Fibroblast of villous mesenchyme (primary cell): Measurements from ENCODE around the gene PRKG1. TPM values are rescaled to one million over a fixed set of nuclear protein-coding genes. Genes with fewer than 3 reads are reported as not detected.

Source experiments
- DNase-seq: peaks from one replicate; pipeline ENCODE4 v3.0.0-alpha.2; 2010; ENCODE audit warnings: low read depth
- H3K4me3 ChIP-seq: 2 replicates; pipeline ENCODE4 v1.5.1; 2011; ENCODE audit warnings: low read depth, mild to moderate bottlenecking, low read length
- total RNA-seq: library from RNA; depleted of rRNA; stranded (reverse); fragments of >200 nt; gene quantifications from 2 replicates; pipeline ENCODE4 v1.2.3, GENCODE V29; 2012
- TF ChIP-seq, protein P1 (sequence below): IDR thresholded peaks from 2 replicates; pipeline ENCODE4 v1.5.1; 2012; ENCODE audit warnings: low read depth, mild to moderate bottlenecking, low read length; ENCODE audit not compliant: insufficient read depth

Gene PRKG1
- total RNA-seq, 1 donor, result 19.0 TPM

DNA sequence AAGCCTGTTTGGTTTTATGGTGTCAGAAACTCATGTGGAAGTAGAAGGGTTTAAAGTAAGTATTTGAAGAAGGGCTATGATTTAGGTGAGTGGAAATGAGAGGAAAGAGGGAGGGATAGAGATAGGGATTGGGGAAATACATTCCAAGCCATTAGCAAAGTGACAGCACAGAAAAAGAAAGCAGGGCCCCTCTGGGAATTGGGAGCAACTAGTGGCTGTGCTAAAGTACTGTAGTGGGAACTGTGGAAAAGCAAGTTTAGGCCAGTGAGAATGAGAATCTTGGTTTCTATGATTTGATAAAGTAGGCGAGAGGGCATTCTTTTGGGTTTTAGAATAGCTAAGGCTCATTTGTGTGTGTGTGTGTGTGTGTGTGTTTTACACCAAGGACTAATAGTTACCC lies 5.0 kb downstream of the PRKG1 start:
- no peak overlapping the region for H3K4me3 ChIP-seq
- DNase-seq, result no peak
- TF ChIP-seq, protein P1, sequence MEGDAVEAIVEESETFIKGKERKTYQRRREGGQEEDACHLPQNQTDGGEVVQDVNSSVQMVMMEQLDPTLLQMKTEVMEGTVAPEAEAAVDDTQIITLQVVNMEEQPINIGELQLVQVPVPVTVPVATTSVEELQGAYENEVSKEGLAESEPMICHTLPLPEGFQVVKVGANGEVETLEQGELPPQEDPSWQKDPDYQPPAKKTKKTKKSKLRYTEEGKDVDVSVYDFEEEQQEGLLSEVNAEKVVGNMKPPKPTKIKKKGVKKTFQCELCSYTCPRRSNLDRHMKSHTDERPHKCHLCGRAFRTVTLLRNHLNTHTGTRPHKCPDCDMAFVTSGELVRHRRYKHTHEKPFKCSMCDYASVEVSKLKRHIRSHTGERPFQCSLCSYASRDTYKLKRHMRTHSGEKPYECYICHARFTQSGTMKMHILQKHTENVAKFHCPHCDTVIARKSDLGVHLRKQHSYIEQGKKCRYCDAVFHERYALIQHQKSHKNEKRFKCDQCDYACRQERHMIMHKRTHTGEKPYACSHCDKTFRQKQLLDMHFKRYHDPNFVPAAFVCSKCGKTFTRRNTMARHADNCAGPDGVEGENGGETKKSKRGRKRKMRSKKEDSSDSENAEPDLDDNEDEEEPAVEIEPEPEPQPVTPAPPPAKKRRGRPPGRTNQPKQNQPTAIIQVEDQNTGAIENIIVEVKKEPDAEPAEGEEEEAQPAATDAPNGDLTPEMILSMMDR, result no peak

DNA sequence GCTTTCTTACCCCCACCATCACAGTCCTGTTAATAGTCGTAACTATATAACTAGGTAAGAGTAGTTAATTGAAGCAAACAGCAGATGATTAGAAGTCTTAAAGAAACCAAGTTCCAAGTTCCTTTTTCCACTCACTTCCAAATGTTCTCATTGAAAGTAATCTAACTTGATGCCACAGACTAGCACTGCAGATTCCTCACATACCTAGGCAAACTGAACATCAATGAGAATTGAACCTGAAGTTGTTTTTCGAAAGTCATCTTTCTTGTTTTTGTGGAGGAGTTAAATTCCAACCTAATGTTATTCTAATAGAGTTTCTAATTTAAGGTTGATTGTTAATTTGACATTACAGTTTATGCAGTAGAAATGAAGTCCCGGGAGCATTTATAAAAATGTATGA lies 5.5 kb downstream of the PRKG1 start:
- H3K4me3 ChIP-seq, result no peak overlapping the region
- no peak for DNase-seq
- TF ChIP-seq, protein P1, result no peak

DNA sequence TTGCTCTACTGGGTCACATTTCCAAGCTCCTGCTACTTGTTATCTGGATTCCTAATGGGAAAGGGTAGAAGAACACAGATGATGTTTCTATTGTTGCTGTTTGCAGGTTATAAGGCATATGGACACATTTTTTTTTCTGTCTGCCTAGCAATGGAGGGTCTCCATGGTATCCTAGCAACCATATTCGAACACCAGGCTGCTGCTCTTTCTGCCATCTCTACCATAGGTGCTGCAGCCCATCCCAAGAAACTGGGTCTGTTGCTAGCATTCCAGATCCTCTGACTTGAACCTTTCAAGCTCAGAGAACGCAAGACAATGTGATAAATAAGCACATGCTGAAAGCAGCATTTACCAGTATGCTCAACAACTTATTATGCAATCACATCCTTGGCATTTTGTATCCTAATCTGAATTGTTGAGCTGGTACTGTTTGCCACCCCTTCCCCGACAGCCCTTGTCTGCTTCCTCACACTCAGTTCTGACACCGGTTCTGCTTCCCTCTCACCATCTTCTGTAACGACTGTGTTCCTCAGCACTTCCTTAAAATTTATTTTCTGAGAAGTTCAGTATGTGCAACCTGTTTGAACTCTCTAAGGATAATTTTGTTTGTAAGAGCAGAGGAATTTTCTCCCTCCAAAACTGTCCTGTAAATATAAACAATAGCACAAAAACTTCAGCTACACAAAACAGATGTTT lies 6.2 kb downstream of the PRKG1 start:
- DNase-seq, result peak; percentile 40
- TF ChIP-seq, protein P1, result no peak
- H3K4me3 ChIP-seq, result no peak overlapping the region

DNA sequence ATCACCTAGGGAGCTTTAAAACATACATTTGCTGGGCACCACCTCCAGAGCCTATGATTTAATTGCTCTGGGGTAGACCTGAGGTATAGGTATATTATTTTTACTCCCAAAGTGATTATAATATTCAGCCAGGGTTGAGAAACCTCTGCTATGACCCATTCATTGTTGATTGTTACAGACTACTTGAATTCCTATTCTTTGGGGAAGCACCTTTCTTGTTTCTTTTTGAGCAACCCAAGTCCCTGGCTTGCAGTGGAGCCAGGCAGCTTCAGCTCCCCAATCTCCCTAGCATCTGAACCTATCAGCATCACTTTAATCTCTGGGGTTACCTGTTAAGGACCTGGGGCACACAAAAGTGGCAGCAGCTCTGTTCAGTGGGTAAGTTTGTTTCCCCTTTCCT lies 8.6 kb downstream of the PRKG1 start:
- no peak overlapping the region for H3K4me3 ChIP-seq
- TF ChIP-seq, protein P1, result no peak
- DNase-seq, result no peak

DNA sequence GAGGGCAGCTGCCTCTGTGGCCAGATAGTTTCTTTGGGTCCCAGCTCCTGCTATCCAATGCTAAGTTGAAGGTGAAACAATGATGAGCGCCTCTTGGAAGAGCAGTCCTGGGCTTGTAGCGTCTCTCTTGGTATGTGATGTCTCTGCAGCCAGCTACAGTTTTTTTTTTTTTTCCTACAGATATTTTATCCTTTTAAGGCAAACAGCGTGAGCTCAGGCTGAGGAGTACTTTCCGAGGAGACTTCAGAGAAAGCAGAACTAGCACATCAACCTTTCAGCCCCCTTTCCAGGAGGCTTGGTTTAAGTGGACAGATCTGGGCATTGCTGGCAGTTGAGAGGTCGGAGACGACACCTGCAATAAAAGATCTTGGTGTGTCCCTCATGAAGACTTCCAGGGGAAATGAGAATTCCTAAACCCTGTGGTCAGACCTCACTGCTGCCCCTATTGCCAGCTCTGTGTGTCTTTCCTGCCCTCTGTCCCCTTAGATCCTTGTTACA lies 9.1 kb downstream of the PRKG1 start:
- TF ChIP-seq, protein P1, result peak; percentile 21
- no peak for DNase-seq
- no peak overlapping the region for H3K4me3 ChIP-seq

DNA sequence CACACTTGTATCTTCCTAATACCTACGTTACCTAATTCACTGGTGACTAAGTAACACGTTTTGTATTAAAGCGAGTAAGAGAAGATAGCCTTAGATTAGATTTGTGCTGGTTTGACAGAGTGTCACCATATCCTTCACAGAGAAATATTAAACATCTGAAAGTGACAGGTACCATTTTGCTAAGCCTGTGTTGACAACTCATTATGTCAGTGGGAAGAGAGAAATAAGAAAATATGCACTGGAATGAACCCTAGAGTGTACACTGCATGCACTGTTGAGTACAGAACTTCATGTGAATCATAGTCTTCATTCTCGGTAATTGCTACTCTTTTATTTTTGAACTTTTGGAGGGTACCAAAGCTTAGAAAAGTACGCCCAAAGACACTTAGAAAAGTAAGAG lies 10.9 kb downstream of the PRKG1 start:
- TF ChIP-seq, protein P1, result no peak
- H3K4me3 ChIP-seq, result no peak overlapping the region
- no peak for DNase-seq

DNA sequence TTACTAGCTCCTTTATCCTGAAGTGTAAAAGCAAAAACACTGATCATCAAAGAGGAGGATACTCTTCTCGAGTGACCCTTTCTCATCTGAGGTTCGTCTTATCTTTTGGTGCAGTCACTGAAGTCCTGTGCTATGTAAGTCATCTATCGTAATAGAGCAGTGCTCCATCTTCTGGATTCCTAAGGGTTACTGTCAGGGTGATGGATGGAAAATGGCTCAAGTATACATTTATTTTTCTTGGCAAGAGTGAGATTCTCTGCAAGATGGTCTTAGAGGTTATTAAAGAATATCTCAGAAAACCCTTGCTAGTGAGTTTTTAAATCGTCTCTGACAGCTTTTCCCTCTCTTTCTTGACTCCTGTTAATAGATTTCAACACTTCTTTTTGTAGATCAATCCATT lies 12.4 kb downstream of the PRKG1 start:
- no peak overlapping the region for H3K4me3 ChIP-seq
- no peak for DNase-seq
- TF ChIP-seq, protein P1, result no peak
